ENCODE data around the gene KRTAP5-5. TPM values are rescaled to one million over a fixed set of nuclear protein-coding genes. Genes with fewer than 3 reads are reported as not detected.
"Not testable (repeated sequence)": the region's sequence is repeated elsewhere in the genome, so short reads cannot be mapped to it uniquely, and the experiment has no call there.

Gene KRTAP5-5
- total RNA-seq, 1 donor from 2014 or later, result not detected

DNA sequence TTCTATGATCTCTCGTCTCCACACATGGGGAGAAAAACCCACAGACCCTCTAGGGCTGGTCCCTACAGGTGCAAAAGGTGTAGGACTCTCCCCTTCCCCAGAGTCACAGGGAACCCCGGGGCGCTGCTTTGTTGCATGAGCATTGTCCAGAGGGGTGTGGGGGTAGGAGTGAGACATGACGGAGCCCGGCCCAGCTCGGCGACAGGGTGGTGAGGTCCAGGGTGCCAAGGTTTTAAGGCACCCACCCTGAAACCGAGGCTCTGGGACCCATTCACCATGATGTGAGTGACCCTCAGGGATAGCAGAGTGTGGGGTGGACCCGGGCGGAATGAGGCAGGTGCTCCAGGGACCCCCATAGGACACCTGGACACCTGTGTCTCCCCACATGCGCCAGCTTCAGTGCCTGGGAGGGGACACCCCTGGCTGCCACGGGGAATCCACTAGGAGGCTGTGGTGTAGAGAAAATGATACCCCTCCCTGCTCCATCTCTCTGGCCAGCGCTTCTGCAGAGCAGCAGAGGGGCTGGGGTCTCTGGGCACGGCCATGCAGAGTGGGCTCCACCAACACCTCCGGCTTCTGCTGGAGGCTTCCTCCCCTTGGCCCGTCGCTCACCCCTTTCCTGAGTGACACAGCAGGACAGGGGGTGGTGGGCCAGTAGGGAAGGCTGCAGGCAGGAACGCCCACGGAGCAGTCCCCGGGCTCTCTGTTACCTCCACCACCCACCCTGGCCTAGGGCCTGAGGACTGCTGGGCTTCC is 15.2 kb downstream of the KRTAP5-5 start:
- no peak overlapping the region for H3K27ac Mint-ChIP-seq
- no peaks in the 10 kb centered on the region for H3K36me3 Mint-ChIP-seq
- TF ChIP-seq, protein P1, sequence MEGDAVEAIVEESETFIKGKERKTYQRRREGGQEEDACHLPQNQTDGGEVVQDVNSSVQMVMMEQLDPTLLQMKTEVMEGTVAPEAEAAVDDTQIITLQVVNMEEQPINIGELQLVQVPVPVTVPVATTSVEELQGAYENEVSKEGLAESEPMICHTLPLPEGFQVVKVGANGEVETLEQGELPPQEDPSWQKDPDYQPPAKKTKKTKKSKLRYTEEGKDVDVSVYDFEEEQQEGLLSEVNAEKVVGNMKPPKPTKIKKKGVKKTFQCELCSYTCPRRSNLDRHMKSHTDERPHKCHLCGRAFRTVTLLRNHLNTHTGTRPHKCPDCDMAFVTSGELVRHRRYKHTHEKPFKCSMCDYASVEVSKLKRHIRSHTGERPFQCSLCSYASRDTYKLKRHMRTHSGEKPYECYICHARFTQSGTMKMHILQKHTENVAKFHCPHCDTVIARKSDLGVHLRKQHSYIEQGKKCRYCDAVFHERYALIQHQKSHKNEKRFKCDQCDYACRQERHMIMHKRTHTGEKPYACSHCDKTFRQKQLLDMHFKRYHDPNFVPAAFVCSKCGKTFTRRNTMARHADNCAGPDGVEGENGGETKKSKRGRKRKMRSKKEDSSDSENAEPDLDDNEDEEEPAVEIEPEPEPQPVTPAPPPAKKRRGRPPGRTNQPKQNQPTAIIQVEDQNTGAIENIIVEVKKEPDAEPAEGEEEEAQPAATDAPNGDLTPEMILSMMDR (conservative IDR thresholded peaks at IDR 0.05), result no peak
- H3K27me3 Mint-ChIP-seq, result peaks cover 14% of the 10 kb centered on the region
- H3K4me3 Mint-ChIP-seq, result no peak overlapping the region
- H3K9me3 Mint-ChIP-seq, result no peaks in the 10 kb centered on the region
- H3K4me1 Mint-ChIP-seq (ENCODE audit: unreplicated experiment), result peaks cover 4% of the 10 kb centered on the region
- DNase-seq (ENCODE audit: extremely low spot score, unreplicated experiment), result no peak

DNA sequence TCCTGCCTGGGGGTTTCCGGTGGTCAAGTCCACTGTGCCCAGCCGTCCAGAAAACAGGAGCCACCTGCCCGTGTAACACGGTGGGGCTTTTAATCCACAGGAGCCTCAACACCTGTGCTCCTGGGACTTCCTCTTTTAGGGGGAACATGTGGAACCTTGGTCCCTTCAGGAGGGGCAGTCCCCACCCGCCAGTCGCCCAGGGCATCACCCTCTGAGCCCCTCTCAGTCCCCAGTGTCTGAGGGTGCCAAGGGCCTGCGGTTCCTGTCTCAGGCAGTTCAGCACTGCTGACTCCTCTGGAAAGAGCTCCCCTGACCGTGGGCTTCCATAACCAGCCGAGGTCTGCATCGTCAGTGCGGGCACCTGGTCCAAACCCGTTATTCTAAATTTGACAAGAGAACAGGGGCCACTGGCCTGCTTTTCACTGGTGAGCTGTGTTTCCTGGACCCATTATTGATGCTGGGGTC is 15.8 kb downstream of the KRTAP5-5 start:
- H3K4me1 Mint-ChIP-seq (ENCODE audit: unreplicated experiment), result no peaks in the 10 kb centered on the region
- DNase-seq (ENCODE audit: extremely low spot score, unreplicated experiment), result no peak
- H3K9me3 Mint-ChIP-seq, result no peaks in the 10 kb centered on the region
- H3K36me3 Mint-ChIP-seq, result no peaks in the 10 kb centered on the region
- no peak overlapping the region for H3K27ac Mint-ChIP-seq
- H3K27me3 Mint-ChIP-seq, result peaks cover 9% of the 10 kb centered on the region
- H3K4me3 Mint-ChIP-seq, result no peak overlapping the region
- TF ChIP-seq, protein P1 (conservative IDR thresholded peaks at IDR 0.05), result no peak

DNA sequence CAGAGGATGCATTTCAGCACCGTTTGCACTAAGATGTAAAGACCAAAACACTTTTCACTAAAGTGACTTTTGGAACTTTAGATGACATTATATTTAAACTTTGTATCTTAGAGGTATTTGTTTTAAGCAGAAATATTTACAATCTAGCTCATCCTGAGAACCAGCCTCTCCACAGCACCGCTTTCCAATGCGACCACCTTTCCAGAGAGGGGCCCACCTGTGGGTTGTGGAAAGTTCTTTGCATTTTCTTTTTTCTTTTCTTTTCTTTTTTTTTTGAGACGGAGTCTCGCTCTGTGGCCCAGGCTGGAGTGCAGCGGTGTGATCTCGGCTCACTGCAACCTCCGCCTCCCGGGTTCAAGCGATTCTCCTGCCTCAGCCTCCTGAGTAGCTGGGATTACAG is 17.0 kb downstream of the KRTAP5-5 start:
- H3K27ac Mint-ChIP-seq; H3K4me3 Mint-ChIP-seq; H3K9me3 Mint-ChIP-seq; H3K36me3 Mint-ChIP-seq; DNase-seq (ENCODE audit: extremely low spot score, unreplicated experiment); H3K4me1 Mint-ChIP-seq (ENCODE audit: unreplicated experiment): not testable (repeated sequence)
- peaks cover 11% of the 10 kb centered on the region for H3K27me3 Mint-ChIP-seq

DNA sequence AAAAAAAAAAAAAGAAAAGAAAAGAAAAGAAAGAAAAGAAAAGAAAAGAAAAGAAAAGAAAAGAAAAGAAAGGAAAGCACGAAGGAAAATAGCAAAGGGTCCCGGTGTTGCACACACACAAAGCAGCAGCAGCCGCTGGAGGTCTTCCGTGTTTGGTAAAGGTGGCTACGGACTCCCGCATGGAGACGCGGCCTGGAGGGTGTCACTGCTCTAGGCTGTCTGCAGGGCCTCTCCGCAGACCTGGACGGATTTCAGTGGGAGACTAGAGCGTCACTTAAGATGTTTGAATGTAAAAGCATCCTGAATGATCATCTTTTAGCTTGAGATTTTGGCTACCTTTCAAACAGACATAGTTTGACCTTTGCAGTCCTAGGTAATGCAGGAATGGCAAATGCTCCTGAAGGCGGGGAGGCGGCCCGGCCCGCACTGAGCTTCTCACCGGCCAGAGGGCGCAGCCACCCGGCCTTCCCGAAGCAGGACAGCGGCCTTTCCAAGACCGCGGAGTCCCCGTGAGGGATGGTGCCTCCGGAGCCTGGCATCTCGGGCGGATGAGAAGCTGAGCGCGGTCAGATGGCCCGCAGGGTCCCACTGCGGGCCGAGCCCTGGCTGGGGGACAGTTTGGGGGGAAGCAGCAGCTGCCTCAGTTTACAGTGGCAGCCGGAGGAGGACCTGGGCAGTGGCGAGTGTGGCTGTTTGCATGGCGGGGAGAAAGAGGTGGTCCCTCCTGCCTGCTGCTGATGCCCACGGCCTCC is 18.5 kb downstream of the KRTAP5-5 start:
- Mint-ChIP-seq H3K36me3 (no peaks in the 10 kb centered on the region), H3K4me1 (ENCODE audit: unreplicated experiment) (no peaks in the 10 kb centered on the region), H3K27ac (no peak overlapping the region), H3K9me3 (no peaks in the 10 kb centered on the region), H3K27me3 (peaks cover 11% of the 10 kb centered on the region), H3K4me3 (no peak overlapping the region)
- DNase-seq (ENCODE audit: extremely low spot score, unreplicated experiment), result no peak
- TF ChIP-seq, protein P1 (conservative IDR thresholded peaks at IDR 0.05), result no peak

DNA sequence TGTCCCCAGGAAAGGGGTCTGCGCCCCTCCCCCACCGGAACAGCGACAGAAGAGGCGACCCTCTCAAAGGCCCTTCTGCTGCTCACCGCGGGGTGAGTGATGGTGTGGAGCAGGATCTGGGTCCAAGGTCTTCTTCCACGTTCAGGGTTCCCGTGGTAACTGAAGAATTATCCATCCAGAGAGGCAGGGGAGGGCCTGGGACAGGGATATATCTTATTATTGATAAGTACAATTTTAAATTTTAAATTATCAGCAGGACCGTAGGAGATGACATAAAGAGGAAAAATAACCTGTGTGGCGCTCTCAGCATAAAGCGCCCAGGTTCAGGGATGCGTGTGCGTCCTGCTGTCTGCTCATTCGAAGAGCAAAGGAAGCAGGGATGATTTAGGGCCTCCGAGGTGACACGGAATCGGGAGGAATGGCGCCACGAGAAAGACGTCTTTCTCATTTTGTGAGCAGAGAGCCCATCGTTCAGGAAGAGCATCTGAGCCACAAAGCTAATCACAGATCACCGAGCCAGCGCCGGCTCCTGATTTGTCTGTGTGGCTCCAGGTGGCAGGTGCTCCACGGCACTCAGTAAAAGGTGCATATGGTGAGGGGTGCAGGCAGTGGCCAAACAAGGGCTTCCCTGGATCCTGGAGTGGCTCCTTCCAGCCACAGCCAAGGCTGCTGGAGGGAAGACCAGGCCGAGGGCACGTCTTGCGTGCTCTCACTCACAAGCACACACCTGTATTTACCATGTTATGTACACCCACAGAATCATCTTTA is 19.3 kb downstream of the KRTAP5-5 start:
- H3K36me3 Mint-ChIP-seq, result no peaks in the 10 kb centered on the region
- H3K27me3 Mint-ChIP-seq, result peaks cover 11% of the 10 kb centered on the region
- H3K27ac Mint-ChIP-seq, result no peak overlapping the region
- TF ChIP-seq, protein P1 (conservative IDR thresholded peaks at IDR 0.05), result no peak
- no peak overlapping the region for H3K4me3 Mint-ChIP-seq
- no peaks in the 10 kb centered on the region for H3K9me3 Mint-ChIP-seq
- peaks cover 1% of the 10 kb centered on the region for H3K4me1 Mint-ChIP-seq (ENCODE audit: unreplicated experiment)
- no peak for DNase-seq (ENCODE audit: extremely low spot score, unreplicated experiment)
